Uterus (tissue), 2 donors: Measurements from ENCODE around the gene FUCA1.
"Not testable (repeated sequence)": the region's sequence is repeated elsewhere in the genome, so short reads cannot be mapped to it uniquely, and the experiment has no call there.

Experiments used
- POLR2A ChIP-seq, 2 donors: fragments of 450-650 bp; IDR thresholded peaks; one replicate each; pipeline ENCODE4 v1.6.1; 2016; ENCODE audit warnings: antibody characterized with exemption in 2 of 2, mild to moderate bottlenecking in 1 of 2, moderate library complexity in 1 of 2
- TF ChIP-seq, protein P1 (sequence below), 4 experiments: fragments of 200-600 bp in 2 of 4; fragments of 450-650 bp in 2 of 4; sonication (generic) in 2 of 4; IDR thresholded peaks; one replicate each; pipeline ENCODE4 v1.5.1; 2016 to 2019; ENCODE audit warnings: antibody characterized with exemption in 4 of 4, mild to moderate bottlenecking in 2 of 4, moderate library complexity in 1 of 4

- TF ChIP-seq, protein P1, sequence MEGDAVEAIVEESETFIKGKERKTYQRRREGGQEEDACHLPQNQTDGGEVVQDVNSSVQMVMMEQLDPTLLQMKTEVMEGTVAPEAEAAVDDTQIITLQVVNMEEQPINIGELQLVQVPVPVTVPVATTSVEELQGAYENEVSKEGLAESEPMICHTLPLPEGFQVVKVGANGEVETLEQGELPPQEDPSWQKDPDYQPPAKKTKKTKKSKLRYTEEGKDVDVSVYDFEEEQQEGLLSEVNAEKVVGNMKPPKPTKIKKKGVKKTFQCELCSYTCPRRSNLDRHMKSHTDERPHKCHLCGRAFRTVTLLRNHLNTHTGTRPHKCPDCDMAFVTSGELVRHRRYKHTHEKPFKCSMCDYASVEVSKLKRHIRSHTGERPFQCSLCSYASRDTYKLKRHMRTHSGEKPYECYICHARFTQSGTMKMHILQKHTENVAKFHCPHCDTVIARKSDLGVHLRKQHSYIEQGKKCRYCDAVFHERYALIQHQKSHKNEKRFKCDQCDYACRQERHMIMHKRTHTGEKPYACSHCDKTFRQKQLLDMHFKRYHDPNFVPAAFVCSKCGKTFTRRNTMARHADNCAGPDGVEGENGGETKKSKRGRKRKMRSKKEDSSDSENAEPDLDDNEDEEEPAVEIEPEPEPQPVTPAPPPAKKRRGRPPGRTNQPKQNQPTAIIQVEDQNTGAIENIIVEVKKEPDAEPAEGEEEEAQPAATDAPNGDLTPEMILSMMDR (IDR thresholded peaks at IDR 0.05) = not testable (repeated sequence)
- TF ChIP-seq POLR2A (IDR thresholded peaks at IDR 0.05) = not testable (repeated sequence)
Measured at GRCh38 chr1:23826590-23826989, 41.5 kb downstream of the FUCA1 start.
